Measurements from ENCODE around the gene DEPDC5. TPM values are rescaled to one million over a fixed set of nuclear protein-coding genes. Genes with fewer than 3 reads are reported as not detected.

Gene DEPDC5
- total and polyA plus RNA-seq, 10 of the 15 experiments (the other 5 are each of a cell fraction or from before 2014, with no cell fraction given): 3.0 to 38.9 (median 22.8) TPM

DNA sequence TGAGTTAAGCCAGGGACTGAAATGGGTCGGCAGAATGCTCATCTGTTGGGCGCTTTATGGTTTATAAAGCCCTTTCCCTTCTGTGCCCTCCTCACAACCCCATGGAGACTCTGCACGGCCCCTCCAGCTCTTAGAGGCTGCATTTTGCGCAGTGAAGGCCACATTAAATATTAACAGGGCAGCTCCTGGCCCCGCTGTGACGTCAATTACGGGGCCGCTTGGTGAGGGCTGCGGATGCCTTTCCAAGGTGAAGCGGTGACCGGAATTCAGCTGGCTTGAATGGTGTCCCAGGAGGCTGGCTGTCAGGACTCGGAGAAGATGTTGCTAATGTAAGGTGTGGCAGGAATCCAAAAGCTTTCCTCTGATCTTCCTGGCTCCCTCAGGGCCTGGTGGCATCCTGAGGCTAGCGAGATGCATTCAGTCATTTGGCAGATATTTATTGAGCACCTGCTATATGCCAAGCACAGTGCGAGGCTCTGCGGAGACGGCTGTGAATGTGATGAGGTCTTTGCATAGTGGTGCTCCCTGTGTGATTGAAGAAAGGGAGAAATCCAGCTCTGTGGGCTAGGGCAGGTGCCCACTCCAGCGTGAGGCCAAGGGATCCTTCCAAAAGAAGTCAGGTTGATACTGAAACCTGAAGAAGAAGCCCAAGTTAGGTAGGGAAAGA, 180.1 kb downstream of the DEPDC5 start:
- ChIA-PET RAD21 (ENCODE audit: unreplicated experiment) (no interaction called here), CTCF (interaction anchor here (0.6 kb wide), 1 partner anchor 23 kb away, joined by 3 read pairs; no protein-coding TSS in a partner anchor), POLR2A (no interaction called here), SMC1A (ENCODE audit: uncharacterized antibody, unreplicated experiment) (no interaction called here)
- Histone ChIP-seq H2AFZ (ENCODE audit: control insufficient read depth, low read depth, low read length) (no peak overlapping the region), H3K4me1 (ENCODE audit: control insufficient read depth, insufficient read depth, low read length) (no peaks in the 10 kb centered on the region), H3K79me2 (ENCODE audit: control insufficient read depth, insufficient read depth, low read length) (no peaks in the 10 kb centered on the region), H3K27me3 (replicated peaks in 1 of 2; ENCODE audit: control insufficient read depth in 2 of 2, insufficient read depth in 2 of 2, low read length in 1 of 2) (peaks cover 0 to 2% of the 10 kb centered on the region in 2 experiments; a peak in 1 of 4 replicates), H4K20me1 (ENCODE audit: control insufficient read depth, insufficient read depth) (no peaks in the 10 kb centered on the region), H3K4me2 (ENCODE audit: control insufficient read depth, insufficient read depth) (no peak overlapping the region), H3K27ac (ENCODE audit: control insufficient read depth, insufficient read depth) (no peak overlapping the region), H3K4me3 (no peak overlapping the region), H3K9me3 (replicated peaks; ENCODE audit: control insufficient read depth, insufficient read depth, low read length) (no peaks in the 10 kb centered on the region), H3K36me3 (ENCODE audit: control insufficient read depth in 2 of 2, insufficient read depth in 2 of 2, low read length in 1 of 2) (no peaks in the 10 kb centered on the region), H3K9ac (ENCODE audit: control insufficient read depth, insufficient read depth, low read length) (no peak overlapping the region)
- no peak for ATAC-seq
- DNase-seq (ENCODE audit: low read depth, low spot score): no peak
- BruUV-seq (replicated peaks): no TSS peak
- intact Hi-C loops (cut with micrococcal nuclease; ENCODE audit: unreplicated experiment): no loop called here
- in situ Hi-C loops (cut with MboI): no loop called here
- WGBS (ENCODE audit: insufficient coverage, insufficient replicate concordance, low lambda C conversion rate, missing lambda C conversion rate): 74% methylated on average over 17 of the region's 17 CpGs
- no peak for FAIRE-seq
- TF ChIP-seq KLF5 (IDR thresholded peaks at IDR 0.05; ENCODE audit: partially characterized antibody): no peak
- no peak for TF ChIP-seq POLR2A (IDR thresholded peaks at IDR 0.05; ENCODE audit: low read depth, low read length)
- no peak for TF ChIP-seq ZNF274 (IDR thresholded peaks at IDR 0.05; ENCODE audit: insufficient read depth, insufficient read length)
- no peak for TF ChIP-seq RBBP5 (conservative IDR thresholded peaks at IDR 0.05)
- TF ChIP-seq CHD4 (IDR thresholded peaks at IDR 0.05): no peak
- no peak for TF ChIP-seq YY1 (IDR thresholded peaks at IDR 0.05; ENCODE audit: low read depth, low read length)

DNA sequence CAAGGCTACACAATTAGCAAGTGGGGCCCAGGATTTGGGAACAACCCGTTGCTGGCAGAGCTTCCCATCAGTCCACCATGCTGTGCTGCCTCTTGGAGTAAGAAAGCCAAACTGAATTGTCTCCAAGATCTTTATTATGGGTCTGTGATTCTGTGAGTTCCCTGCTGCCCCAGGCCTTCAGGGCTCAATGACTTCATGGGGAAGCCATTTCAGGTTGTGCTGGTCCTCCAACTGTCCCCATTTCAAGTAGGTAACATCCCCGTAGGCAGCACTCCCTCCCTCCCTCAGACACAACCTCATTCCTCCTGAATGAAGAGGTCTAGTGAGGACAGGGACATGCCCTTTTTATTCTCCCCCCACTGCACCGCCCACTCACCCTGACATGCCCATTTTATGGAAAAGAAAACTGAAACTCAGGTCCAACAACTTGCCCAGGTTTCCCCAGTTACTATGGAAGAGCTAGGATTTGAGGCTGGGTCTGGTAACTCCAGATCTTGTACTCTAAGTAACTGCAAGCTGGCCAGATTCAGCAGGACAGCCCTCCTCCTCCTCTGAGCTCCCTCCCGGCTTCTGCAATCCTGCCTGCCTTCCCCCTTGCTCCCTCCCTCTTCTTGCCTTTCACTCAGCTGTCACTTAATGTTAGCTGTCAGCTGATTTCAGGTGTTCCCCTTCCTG, 182.3 kb downstream of the DEPDC5 start:
- Histone ChIP-seq H3K9me3 (replicated peaks; ENCODE audit: control insufficient read depth, insufficient read depth, low read length) (no peaks in the 10 kb centered on the region), H3K4me2 (ENCODE audit: control insufficient read depth, insufficient read depth) (no peak overlapping the region), H3K4me1 (ENCODE audit: control insufficient read depth, insufficient read depth, low read length) (no peaks in the 10 kb centered on the region), H3K79me2 (ENCODE audit: control insufficient read depth, insufficient read depth, low read length) (no peaks in the 10 kb centered on the region), H3K27me3 (replicated peaks in 1 of 2; ENCODE audit: control insufficient read depth in 2 of 2, insufficient read depth in 2 of 2, low read length in 1 of 2) (peaks cover 0 to 2% of the 10 kb centered on the region in 2 experiments; a peak in 1 of 4 replicates), H4K20me1 (ENCODE audit: control insufficient read depth, insufficient read depth) (no peaks in the 10 kb centered on the region), H3K4me3 (no peak overlapping the region), H3K36me3 (ENCODE audit: control insufficient read depth in 2 of 2, insufficient read depth in 2 of 2, low read length in 1 of 2) (no peaks in the 10 kb centered on the region), H2AFZ (ENCODE audit: control insufficient read depth, low read depth, low read length) (no peak overlapping the region), H3K9ac (ENCODE audit: control insufficient read depth, insufficient read depth, low read length) (no peak overlapping the region), H3K27ac (ENCODE audit: control insufficient read depth, insufficient read depth) (no peak overlapping the region)
- FAIRE-seq (no peak), ATAC-seq (no peak), DNase-seq (ENCODE audit: low read depth, low spot score) (no peak)
- ChIA-PET RAD21 (ENCODE audit: unreplicated experiment) (no interaction called here), SMC1A (ENCODE audit: uncharacterized antibody, unreplicated experiment) (no interaction called here), CTCF (no interaction called here), POLR2A (interaction anchor here (0.6 to 0.7 kb wide), 3 partner anchors 35 to 605 kb away, joined by 3 to 6 read pairs (median 5); no protein-coding TSS in a partner anchor)
- intact Hi-C loops (cut with micrococcal nuclease; ENCODE audit: unreplicated experiment) (no loop called here), in situ Hi-C loops (cut with MboI) (no loop called here)
- TF ChIP-seq NFIC (IDR thresholded peaks at IDR 0.05; ENCODE audit: low read depth, low read length): no peak
- TF ChIP-seq, protein P1, sequence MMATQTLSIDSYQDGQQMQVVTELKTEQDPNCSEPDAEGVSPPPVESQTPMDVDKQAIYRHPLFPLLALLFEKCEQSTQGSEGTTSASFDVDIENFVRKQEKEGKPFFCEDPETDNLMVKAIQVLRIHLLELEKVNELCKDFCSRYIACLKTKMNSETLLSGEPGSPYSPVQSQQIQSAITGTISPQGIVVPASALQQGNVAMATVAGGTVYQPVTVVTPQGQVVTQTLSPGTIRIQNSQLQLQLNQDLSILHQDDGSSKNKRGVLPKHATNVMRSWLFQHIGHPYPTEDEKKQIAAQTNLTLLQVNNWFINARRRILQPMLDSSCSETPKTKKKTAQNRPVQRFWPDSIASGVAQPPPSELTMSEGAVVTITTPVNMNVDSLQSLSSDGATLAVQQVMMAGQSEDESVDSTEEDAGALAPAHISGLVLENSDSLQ (IDR thresholded peaks at IDR 0.05): 0 out of 2 replicates have a peak, but pooled peaks have one; percentile 25
- WGBS (ENCODE audit: insufficient coverage, insufficient replicate concordance, low lambda C conversion rate, missing lambda C conversion rate): 42% methylated on average over 4 of the region's 4 CpGs
- no TSS peak for BruUV-seq (replicated peaks)
